Activated naive CD8-positive, alpha-beta T cell (primary cell): ENCODE measurements around the gene IGSF21.
"Not testable (repeated sequence)": the region's sequence is repeated elsewhere in the genome, so short reads cannot be mapped to it uniquely, and the experiment has no call there.

Source experiments
- H3K27ac Mint-ChIP-seq: one replicate; pipeline ENCODE4 v1.8.0; 2021; ENCODE audit warnings: mixed read lengths
- H3K27me3 Mint-ChIP-seq: one replicate; pipeline ENCODE4 v1.8.0; 2021; ENCODE audit warnings: mixed read lengths
- H3K36me3 Mint-ChIP-seq: one replicate; pipeline ENCODE4 v1.8.0; 2021; ENCODE audit warnings: mixed read lengths
- H3K4me1 Mint-ChIP-seq: one replicate; pipeline ENCODE4 v1.8.0; 2021; ENCODE audit warnings: low read depth, mixed read lengths
- H3K4me3 Mint-ChIP-seq: one replicate; pipeline ENCODE4 v1.8.0; 2021; ENCODE audit warnings: mild to moderate bottlenecking, mixed read lengths
- H3K9me3 Mint-ChIP-seq: one replicate; pipeline ENCODE4 v1.8.0; 2021; ENCODE audit warnings: low read depth, mixed read lengths

Gene IGSF21

GRCh38 chr1:18360251-18360650 lies 252.7 kb downstream of the IGSF21 start:
- H3K36me3 Mint-ChIP-seq = no peaks in the 10 kb centered on the region
- no peak overlapping the region for H3K4me3 Mint-ChIP-seq
- H3K4me1 Mint-ChIP-seq = no peaks in the 10 kb centered on the region
- peaks cover 23% of the 10 kb centered on the region for H3K27me3 Mint-ChIP-seq
- H3K9me3 Mint-ChIP-seq = no peaks in the 10 kb centered on the region
- no peak overlapping the region for H3K27ac Mint-ChIP-seq

- Mint-ChIP-seq H3K27me3 (peaks cover 22% of the 10 kb centered on the region), H3K4me3 (no peak overlapping the region), H3K27ac (no peak overlapping the region), H3K4me1 (no peaks in the 10 kb centered on the region), H3K36me3 (no peaks in the 10 kb centered on the region), H3K9me3 (no peaks in the 10 kb centered on the region)
Observed at GRCh38 chr1:18362150-18362549, 254.6 kb downstream of the IGSF21 start.

DNA sequence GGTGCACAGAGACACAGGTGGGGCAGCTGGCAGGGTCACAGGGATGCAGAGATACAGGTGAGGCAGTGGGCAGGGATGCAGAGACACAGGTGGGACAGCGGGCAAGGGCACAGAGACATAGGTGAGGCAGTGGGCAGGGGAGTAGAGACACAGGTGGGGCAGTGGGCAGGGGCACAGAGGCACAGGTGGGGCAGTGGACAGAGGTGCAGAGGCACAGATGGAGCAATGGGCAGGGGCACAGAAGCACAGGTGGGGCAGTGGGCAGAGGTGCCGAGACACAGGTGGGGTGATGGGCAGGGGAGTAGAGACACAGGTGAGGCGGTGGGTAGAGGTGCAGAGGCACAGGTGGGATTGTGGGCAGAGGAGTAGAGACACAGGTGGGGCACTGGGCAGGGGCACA lies 255.8 kb downstream of the IGSF21 start:
- no peaks in the 10 kb centered on the region for H3K9me3 Mint-ChIP-seq
- H3K27me3 Mint-ChIP-seq = peaks cover 16% of the 10 kb centered on the region
- no peak overlapping the region for H3K27ac Mint-ChIP-seq
- H3K36me3 Mint-ChIP-seq = no peaks in the 10 kb centered on the region
- H3K4me3 Mint-ChIP-seq = no peak overlapping the region
- no peaks in the 10 kb centered on the region for H3K4me1 Mint-ChIP-seq

DNA sequence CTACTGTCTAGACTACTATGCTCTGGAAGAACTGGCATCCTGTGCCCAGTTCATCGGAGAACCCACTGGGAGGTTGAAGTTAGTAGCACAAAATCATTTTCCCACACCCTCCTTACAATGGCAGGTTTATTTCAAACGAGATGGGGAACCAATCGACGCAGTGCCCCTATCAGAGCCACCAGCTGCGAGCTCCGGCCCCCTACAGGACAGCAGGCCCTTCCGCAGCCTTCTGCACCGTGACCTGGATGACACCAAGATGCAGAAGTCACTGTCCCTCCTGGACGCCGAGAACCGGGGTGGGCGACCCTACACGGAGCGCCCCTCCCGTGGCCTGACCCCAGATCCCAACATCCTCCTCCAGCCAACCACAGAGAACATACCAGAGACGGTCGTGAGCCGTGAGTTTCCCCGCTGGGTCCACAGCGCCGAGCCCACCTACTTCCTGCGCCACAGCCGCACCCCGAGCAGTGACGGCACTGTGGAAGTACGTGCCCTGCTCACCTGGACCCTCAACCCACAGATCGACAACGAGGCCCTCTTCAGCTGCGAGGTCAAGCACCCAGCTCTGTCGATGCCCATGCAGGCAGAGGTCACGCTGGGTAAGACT lies 257.6 kb downstream of the IGSF21 start:
- no peaks in the 10 kb centered on the region for H3K4me1 Mint-ChIP-seq
- H3K4me3 Mint-ChIP-seq = no peak overlapping the region
- peaks cover 16% of the 10 kb centered on the region for H3K27me3 Mint-ChIP-seq
- H3K27ac Mint-ChIP-seq = no peak overlapping the region
- no peaks in the 10 kb centered on the region for H3K36me3 Mint-ChIP-seq
- no peaks in the 10 kb centered on the region for H3K9me3 Mint-ChIP-seq

DNA sequence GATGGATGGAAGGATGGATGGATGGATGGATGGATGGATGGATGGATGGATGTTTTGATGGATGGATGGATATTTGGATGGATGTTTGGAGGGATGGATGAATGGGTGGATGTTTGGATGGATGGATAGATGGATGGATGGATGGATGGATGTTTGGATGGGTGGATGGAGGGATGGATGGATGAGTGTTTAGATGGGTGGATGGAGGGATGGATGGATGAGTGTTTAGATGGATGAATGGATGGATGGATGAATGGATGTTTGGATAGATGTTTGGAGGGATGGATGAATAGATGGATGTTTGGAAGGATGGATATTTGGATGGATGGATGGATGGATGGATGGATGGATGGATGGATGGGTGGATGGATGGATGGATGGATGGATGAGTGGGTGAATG lies 264.9 kb downstream of the IGSF21 start:
- not testable (repeated sequence) for H3K27ac Mint-ChIP-seq, H3K4me3 Mint-ChIP-seq, H3K36me3 Mint-ChIP-seq, H3K4me1 Mint-ChIP-seq, H3K9me3 Mint-ChIP-seq, H3K27me3 Mint-ChIP-seq

- Mint-ChIP-seq H3K27me3 (peaks cover 6% of the 10 kb centered on the region), H3K27ac (no peak overlapping the region), H3K36me3 (no peaks in the 10 kb centered on the region), H3K4me1 (no peaks in the 10 kb centered on the region), H3K9me3 (no peaks in the 10 kb centered on the region), H3K4me3 (no peak overlapping the region)
Observed at GRCh38 chr1:18373151-18373550, 265.6 kb downstream of the IGSF21 start.

DNA sequence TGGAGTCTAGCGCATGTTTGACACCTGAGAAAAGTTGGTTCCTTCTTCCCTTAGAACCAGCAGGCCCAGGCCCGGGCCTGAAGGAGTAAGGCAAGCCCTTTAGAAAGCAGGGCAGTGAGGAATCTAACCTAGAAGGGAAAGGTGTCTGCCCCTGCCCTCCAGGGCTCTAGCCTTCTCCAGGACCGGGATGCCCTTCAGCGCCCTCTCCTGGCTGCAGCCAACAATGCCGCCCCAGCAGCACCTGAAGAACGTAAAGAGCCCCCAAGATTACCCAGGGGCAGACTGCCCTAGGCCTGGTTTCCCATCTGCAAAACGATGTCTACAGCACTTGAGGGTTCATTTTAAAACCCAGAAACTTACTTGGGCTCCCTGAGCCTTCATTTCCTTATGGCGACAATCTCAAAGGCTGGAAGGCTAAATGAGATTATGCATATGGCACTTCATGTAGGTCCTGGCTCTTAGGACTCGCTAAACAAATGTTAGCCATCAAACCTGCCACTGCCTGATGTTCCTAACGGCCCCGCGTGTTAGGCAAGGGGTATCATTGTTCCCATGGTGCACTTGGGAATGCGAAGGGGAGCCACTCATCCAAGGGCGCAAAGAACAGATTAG lies 266.4 kb downstream of the IGSF21 start:
- no peaks in the 10 kb centered on the region for H3K9me3 Mint-ChIP-seq
- no peaks in the 10 kb centered on the region for H3K36me3 Mint-ChIP-seq
- H3K27me3 Mint-ChIP-seq = peaks cover 9% of the 10 kb centered on the region

DNA sequence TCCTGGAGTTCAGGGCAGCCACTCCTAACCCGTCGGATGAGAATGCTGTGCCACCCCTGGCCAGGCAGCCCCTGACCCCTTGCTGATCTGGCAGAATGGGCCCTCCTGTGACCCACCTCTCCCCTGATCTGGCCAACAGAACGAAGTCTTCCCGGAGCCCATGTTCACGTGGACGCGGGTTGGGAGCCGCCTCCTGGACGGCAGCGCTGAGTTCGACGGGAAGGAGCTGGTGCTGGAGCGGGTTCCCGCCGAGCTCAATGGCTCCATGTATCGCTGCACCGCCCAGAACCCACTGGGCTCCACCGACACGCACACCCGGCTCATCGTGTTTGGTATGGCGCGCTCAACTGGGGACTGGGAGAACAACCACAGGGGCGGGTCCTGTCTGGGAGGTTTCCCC lies 269.1 kb downstream of the IGSF21 start:
- H3K27me3 Mint-ChIP-seq = peaks cover 9% of the 10 kb centered on the region
- no peak overlapping the region for H3K4me3 Mint-ChIP-seq
- no peak overlapping the region for H3K27ac Mint-ChIP-seq
- no peaks in the 10 kb centered on the region for H3K4me1 Mint-ChIP-seq
- H3K36me3 Mint-ChIP-seq = no peaks in the 10 kb centered on the region
- H3K9me3 Mint-ChIP-seq = peaks cover 10% of the 10 kb centered on the region

More for the DNA sequence above, 266.4 kb downstream of the IGSF21 start:
- Mint-ChIP-seq H3K4me1 (no peaks in the 10 kb centered on the region), H3K4me3 (no peak overlapping the region), H3K27ac (no peak overlapping the region)

DNA sequence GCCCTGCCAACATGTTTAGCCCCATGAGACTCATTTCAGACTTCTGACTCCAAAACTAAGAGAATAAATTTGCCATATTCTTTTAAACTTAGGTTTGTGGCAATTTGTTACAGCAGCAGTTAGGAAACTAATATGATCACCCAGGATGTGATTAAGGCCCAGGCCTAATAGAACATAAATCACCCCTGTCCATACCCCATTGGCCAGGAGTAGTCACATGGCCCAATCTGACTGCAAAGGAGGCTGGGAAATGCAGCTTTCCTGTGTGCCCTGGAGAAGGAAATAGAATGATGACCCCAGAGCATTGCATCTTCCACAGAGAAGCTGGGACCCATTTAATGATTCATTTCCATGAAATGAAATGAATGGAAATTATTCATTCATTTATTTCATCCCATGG lies 272.7 kb downstream of the IGSF21 start:
- Mint-ChIP-seq H3K4me3 (no peak overlapping the region), H3K4me1 (no peaks in the 10 kb centered on the region), H3K36me3 (no peaks in the 10 kb centered on the region), H3K27me3 (peaks cover 17% of the 10 kb centered on the region), H3K27ac (no peak overlapping the region), H3K9me3 (peaks cover 10% of the 10 kb centered on the region)

DNA sequence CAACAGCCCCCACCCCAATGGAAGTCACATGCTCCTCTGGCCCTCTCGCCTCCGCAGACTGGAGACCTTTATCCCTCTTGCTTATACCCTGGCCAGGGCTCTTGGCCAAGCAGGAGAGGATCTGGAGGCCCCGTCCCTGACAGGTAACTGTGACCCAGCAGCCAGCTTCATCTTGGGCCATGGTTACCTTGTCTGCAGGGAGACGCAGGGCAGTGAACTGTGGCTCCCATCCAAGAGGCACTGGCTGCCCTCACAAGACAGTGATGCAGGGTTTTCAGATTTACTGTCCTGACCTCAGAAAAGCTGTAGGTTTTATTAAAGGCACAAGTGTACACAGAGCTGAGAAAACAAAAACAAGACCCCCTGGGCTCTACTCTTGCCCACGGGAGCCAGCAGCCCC lies 276.5 kb downstream of the IGSF21 start:
- H3K9me3 Mint-ChIP-seq = peaks cover 10% of the 10 kb centered on the region
- H3K4me3 Mint-ChIP-seq = no peak overlapping the region
- H3K27me3 Mint-ChIP-seq = peaks cover 17% of the 10 kb centered on the region
- H3K27ac Mint-ChIP-seq = no peak overlapping the region
- H3K36me3 Mint-ChIP-seq = no peaks in the 10 kb centered on the region
- H3K4me1 Mint-ChIP-seq = no peaks in the 10 kb centered on the region

DNA sequence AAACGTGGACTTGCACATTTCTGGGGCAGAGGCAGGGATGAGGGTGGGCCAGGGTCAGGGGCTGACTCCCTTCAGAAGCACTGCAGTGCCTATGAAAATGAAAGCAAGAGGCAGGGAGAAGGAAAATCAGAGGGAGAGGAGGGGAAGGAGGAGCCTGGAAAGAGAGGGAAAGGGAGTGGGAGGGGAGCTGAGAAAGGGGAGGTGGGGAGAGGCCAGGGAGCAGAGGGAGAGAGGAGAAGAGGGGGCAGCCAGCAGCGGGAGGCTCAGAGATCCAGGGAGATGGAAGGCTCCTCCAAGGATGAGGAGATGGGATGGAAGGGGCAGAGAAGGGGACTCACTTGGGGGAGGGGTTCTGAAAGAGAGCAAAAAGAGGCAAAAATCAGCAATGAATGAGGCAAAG lies 276.9 kb downstream of the IGSF21 start:
- no peak overlapping the region for H3K27ac Mint-ChIP-seq

DNA sequence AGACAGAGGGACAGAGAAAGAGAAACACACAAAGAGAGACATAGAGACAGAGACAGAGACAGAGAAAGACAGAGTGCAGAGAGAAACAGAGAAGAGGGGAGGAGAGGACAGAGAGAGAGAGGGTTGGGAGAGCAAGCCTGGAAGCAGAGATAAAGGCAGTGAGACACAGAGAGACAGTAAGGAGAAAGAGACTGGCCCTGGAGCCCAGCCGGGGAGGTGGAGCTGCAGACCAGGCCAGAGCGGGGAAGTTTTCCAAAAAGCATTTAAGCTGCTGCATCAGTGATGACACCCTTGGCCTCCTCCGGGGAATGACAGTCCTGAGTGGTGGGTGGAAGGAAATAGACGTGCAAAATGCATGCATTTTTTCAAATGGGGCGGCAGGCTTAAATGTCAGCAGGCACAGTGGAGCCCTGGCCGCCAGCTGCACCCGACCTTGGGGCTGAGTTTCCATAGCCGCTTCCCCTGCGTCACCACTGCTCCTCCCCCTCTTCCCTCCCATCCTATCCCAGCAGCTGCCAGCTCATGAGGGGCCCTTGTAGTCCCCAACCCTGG lies 277.7 kb downstream of the IGSF21 start:
- Mint-ChIP-seq H3K4me3 (no peak overlapping the region), H3K36me3 (no peaks in the 10 kb centered on the region), H3K27ac (no peak overlapping the region), H3K27me3 (peaks cover 17% of the 10 kb centered on the region), H3K4me1 (no peaks in the 10 kb centered on the region), H3K9me3 (no peaks in the 10 kb centered on the region)

More for the DNA sequence above, 276.9 kb downstream of the IGSF21 start:
- Mint-ChIP-seq H3K9me3 (peaks cover 8% of the 10 kb centered on the region), H3K27me3 (peaks cover 17% of the 10 kb centered on the region), H3K4me1 (no peaks in the 10 kb centered on the region), H3K4me3 (no peak overlapping the region), H3K36me3 (no peaks in the 10 kb centered on the region)

GRCh38 chr1:18386591-18386990 lies 279.0 kb downstream of the IGSF21 start:
- H3K4me1 Mint-ChIP-seq = no peaks in the 10 kb centered on the region
- no peak overlapping the region for H3K4me3 Mint-ChIP-seq
- peaks cover 17% of the 10 kb centered on the region for H3K27me3 Mint-ChIP-seq
- H3K27ac Mint-ChIP-seq = no peak overlapping the region
- no peaks in the 10 kb centered on the region for H3K36me3 Mint-ChIP-seq
- H3K9me3 Mint-ChIP-seq = no peaks in the 10 kb centered on the region

GRCh38 chr1:18387307-18387706 lies 279.7 kb downstream of the IGSF21 start:
- Mint-ChIP-seq H3K36me3 (no peaks in the 10 kb centered on the region), H3K4me1 (no peaks in the 10 kb centered on the region), H3K27ac (no peak overlapping the region), H3K27me3 (peaks cover 17% of the 10 kb centered on the region), H3K4me3 (no peak overlapping the region), H3K9me3 (no peaks in the 10 kb centered on the region)

- no peaks in the 10 kb centered on the region for H3K36me3 Mint-ChIP-seq
- no peaks in the 10 kb centered on the region for H3K4me1 Mint-ChIP-seq
- H3K9me3 Mint-ChIP-seq = no peaks in the 10 kb centered on the region
Observed at GRCh38 chr1:18390953-18391352, 283.4 kb downstream of the IGSF21 start.

More at GRCh38 chr1:18390953-18391352, 283.4 kb downstream of the IGSF21 start:
- peaks cover 9% of the 10 kb centered on the region for H3K27me3 Mint-ChIP-seq
- no peak overlapping the region for H3K27ac Mint-ChIP-seq
- H3K4me3 Mint-ChIP-seq = no peak overlapping the region
